ENCODE data around the gene ZNF678.
"Not testable (repeated sequence)": the region's sequence is repeated elsewhere in the genome, so short reads cannot be mapped to it uniquely, and the experiment has no call there.

ZNF678 gene

GRCh38 chr1:227548119-227548397, 15.3 kb upstream of the ZNF678 start:
- H3K9me3 ChIP-seq (ENCODE audit: severe bottlenecking): no peaks in the 10 kb centered on the region
- H3K4me3 ChIP-seq (ENCODE audit: low read depth, low read length): no peak overlapping the region
- no peak for TF ChIP-seq CTCF (IDR thresholded peaks at IDR 0.05; ENCODE audit: low read depth, low read length)
- H3K36me3 ChIP-seq: no peaks in the 10 kb centered on the region
- H3K27me3 ChIP-seq (ENCODE audit: insufficient read depth, low read depth, severe bottlenecking): no peaks in the 10 kb centered on the region
- no peak overlapping the region for H3K27ac ChIP-seq
- DNase-seq: no peak

- no peaks in the 10 kb centered on the region for H3K36me3 ChIP-seq
- no peak overlapping the region for H3K27ac ChIP-seq
- H3K4me3 ChIP-seq (ENCODE audit: low read depth, low read length): no peak overlapping the region
- H3K9me3 ChIP-seq (ENCODE audit: severe bottlenecking): no peaks in the 10 kb centered on the region
- no peak for TF ChIP-seq CTCF (IDR thresholded peaks at IDR 0.05; ENCODE audit: low read depth, low read length)
- no peak for DNase-seq
- no peaks in the 10 kb centered on the region for H3K27me3 ChIP-seq (ENCODE audit: insufficient read depth, low read depth, severe bottlenecking)
Measured at GRCh38 chr1:227548448-227548847, 14.9 kb upstream of the ZNF678 start.

- Histone ChIP-seq H3K4me3 (ENCODE audit: low read depth, low read length) (no peak overlapping the region), H3K9me3 (ENCODE audit: severe bottlenecking) (no peaks in the 10 kb centered on the region), H3K27ac (no peak overlapping the region), H3K27me3 (ENCODE audit: insufficient read depth, low read depth, severe bottlenecking) (no peaks in the 10 kb centered on the region), H3K36me3 (no peaks in the 10 kb centered on the region)
- DNase-seq: no peak
- TF ChIP-seq CTCF (IDR thresholded peaks at IDR 0.05; ENCODE audit: low read depth, low read length): no peak
Measured at GRCh38 chr1:227549892-227550291, 13.5 kb upstream of the ZNF678 start.

- H3K4me3 ChIP-seq (ENCODE audit: low read depth, low read length); H3K27me3 ChIP-seq (ENCODE audit: insufficient read depth, low read depth, severe bottlenecking); H3K36me3 ChIP-seq; DNase-seq; H3K27ac ChIP-seq; H3K9me3 ChIP-seq (ENCODE audit: severe bottlenecking): not testable (repeated sequence)
Measured at GRCh38 chr1:227551881-227552280, 11.5 kb upstream of the ZNF678 start.

DNA sequence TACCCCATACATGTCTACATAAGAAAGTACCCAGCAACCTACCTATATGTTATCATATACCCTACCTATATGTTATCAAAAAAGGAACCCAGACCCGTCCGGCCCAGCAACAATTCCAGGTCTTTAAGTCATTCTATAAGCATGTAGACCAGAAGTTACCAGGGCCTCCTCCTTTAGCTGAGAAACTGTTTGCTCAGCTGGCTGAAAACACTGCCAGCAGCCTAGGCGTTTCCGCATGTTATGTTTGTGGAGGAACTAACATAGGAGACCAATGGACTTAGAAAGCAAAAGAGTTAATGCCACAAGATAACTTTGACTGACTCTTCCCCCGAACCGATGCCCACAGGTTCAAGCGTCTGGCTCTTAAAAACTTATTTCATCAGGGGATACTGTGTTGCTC, 7.1 kb upstream of the ZNF678 start:
- TF ChIP-seq CTCF (IDR thresholded peaks at IDR 0.05; ENCODE audit: low read depth, low read length): no peak
- DNase-seq: no peak
- no peaks in the 10 kb centered on the region for H3K36me3 ChIP-seq
- no peak overlapping the region for H3K27ac ChIP-seq
- no peaks in the 10 kb centered on the region for H3K27me3 ChIP-seq (ENCODE audit: insufficient read depth, low read depth, severe bottlenecking)
- no peak overlapping the region for H3K4me3 ChIP-seq (ENCODE audit: low read depth, low read length)
- H3K9me3 ChIP-seq (ENCODE audit: severe bottlenecking): no peaks in the 10 kb centered on the region

DNA sequence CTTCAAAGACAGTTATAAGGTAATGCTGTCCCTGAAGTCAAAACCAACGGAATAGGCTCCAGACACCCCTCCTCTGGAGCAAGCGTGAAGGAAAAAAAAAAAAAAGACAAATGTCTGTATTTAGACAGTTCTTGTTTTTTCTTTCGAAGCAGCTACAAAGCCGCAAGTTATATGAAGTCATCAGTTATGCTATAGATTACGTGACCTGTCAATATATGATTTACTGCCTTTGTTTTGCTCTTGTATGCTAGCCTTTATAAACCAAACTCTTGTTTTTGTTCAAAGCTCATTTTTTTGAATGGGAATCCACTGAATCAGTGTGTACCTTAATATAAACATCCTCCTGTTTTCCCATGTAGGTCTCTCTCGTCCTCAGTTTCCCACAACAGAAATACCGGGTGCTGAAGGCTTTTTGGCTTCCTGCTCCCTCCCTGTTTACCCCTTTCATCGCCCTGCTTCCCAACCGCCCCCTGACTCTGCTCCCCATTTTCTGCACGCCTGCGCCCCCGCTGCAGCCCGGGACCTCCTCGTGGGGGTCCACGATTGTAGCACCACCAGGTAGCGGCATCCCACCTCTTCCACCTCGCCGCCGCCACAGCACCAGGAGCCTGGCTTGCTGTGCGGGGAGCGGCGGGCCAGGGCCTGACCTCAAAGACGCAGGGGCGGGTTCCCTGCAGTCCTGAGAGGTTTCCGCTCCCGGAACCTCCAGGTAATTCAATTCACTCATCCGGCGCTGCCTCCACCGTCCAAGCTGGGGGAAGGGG, 5.2 kb upstream of the ZNF678 start:
- H3K9me3 ChIP-seq (ENCODE audit: severe bottlenecking): no peaks in the 10 kb centered on the region
- no peak for DNase-seq
- H3K27me3 ChIP-seq (ENCODE audit: insufficient read depth, low read depth, severe bottlenecking): no peaks in the 10 kb centered on the region
- no peak for TF ChIP-seq CTCF (IDR thresholded peaks at IDR 0.05; ENCODE audit: low read depth, low read length)
- H3K4me3 ChIP-seq (ENCODE audit: low read depth, low read length): no peak overlapping the region
- no peaks in the 10 kb centered on the region for H3K36me3 ChIP-seq
- H3K27ac ChIP-seq: no peak overlapping the region

Data from WERI-Rb-1 (cell line).